Gastrocnemius medialis (tissue), 4 donors: Measurements from ENCODE around the gene SURF4. TPM values are rescaled to one million over a fixed set of nuclear protein-coding genes. Genes with fewer than 3 reads are reported as not detected.

Source experiments
- ATAC-seq, 2 donors: fragments of 150-250 bp; one replicate each; pipeline ENCODE4 v1.9.1; 2016
- DNase-seq, 2 donors: peaks; one replicate each; pipeline ENCODE4 v3.0.0-alpha.2; 2019
- H3K27ac ChIP-seq, 4 donors: fragments of 200-600 bp; sonication (generic); 1 replicate in 1 of 4; 2 replicates in 3 of 4; pipeline ENCODE4 v1.5.1; 2016 to 2018; ENCODE audit warnings: mild to moderate bottlenecking in 2 of 4, moderate library complexity in 1 of 4
- H3K27me3 ChIP-seq, 3 donors: fragments of 200-600 bp; sonication (generic) in 2 of 3; 1 replicate in 1 of 3; 2 replicates in 2 of 3; pipeline versions ENCODE4 v1.5.1 to v1.6.0; 2016 to 2019; ENCODE audit warnings: mild to moderate bottlenecking in 1 of 3, moderate library complexity in 1 of 3
- H3K36me3 ChIP-seq, 2 donors: fragments of 200-600 bp; sonication (generic) in 1 of 2; one replicate each; pipeline ENCODE4 v1.5.1; 2017 to 2018
- H3K4me1 ChIP-seq, 2 donors: fragments of 200-600 bp; sonication (generic) in 1 of 2; one replicate each; pipeline ENCODE4 v1.5.1; 2016 to 2017; ENCODE audit warnings: mild to moderate bottlenecking in 2 of 2
- H3K4me3 ChIP-seq, 4 donors: fragments of 200-600 bp; sonication (generic) in 3 of 4; 1 replicate in 1 of 4; 2 replicates in 3 of 4; pipeline ENCODE4 v1.5.1; 2016 to 2019; ENCODE audit warnings: mild to moderate bottlenecking in 2 of 4
- H3K9me3 ChIP-seq, 3 donors: fragments of 200-600 bp; sonication (generic) in 2 of 3; 1 replicate in 1 of 3; 2 replicates in 2 of 3; pipeline ENCODE4 v1.5.1; 2016 to 2019
- CTCF ChIP-seq, 5 experiments: fragments of 450-650 bp in 3 of 5; fragments of 200-600 bp in 2 of 5; sonication (generic) in 2 of 5; IDR thresholded peaks in 4 of 5; conservative IDR thresholded peaks in 1 of 5; 1 replicate in 4 of 5; 2 replicates in 1 of 5; pipeline ENCODE4 v1.5.1; 2016 to 2019; ENCODE audit warnings: antibody characterized with exemption in 5 of 5, mild to moderate bottlenecking in 3 of 5, moderate library complexity in 3 of 5
- POLR2A ChIP-seq, 2 donors: fragments of 450-650 bp; IDR thresholded peaks; one replicate each; pipeline ENCODE4 v1.6.1; 2017; ENCODE audit warnings: antibody characterized with exemption in 2 of 2, mild to moderate bottlenecking in 2 of 2, moderate library complexity in 2 of 2
- in situ Hi-C, 4 donors: fragments of 200-750 bp; cut with MboI; loops; one replicate each; pipeline versions ENCODE4 v1.15.0 to v1.8.0; 2017; ENCODE audit warnings: low sequenced_read_pairs in 4 of 4
- intact Hi-C: fragments of 100-400 bp; cut with DNase I; formaldehyde crosslinking; loops from one replicate; pipeline ENCODE4 v1.15.1; 2023; ENCODE audit warnings: low total_unique reads
- total RNA-seq, 4 donors: library from RNA; depleted of rRNA; stranded (reverse); fragments of >200 nt; gene quantifications; one replicate each; pipeline versions ENCODE4 v1.1.0 to v1.2.3, GENCODE V29; 2016

The SURF4 gene
- total RNA-seq, 4 donors from 2014 or later, result 62.9 to 98.4 (median 73.4) TPM

GRCh38 chr9:133353548-133353947 is 22.3 kb downstream of the SURF4 start:
- DNase-seq (no peak), ATAC-seq (no peak)
- Histone ChIP-seq H3K4me3 (no peak overlapping the region), H3K4me1 (peaks cover 34 to 36% of the 10 kb centered on the region in 2 donors), H3K27ac (no peak overlapping the region), H3K36me3 (peaks cover 0 to 48% of the 10 kb centered on the region in 2 donors), H3K27me3 (no peaks in the 10 kb centered on the region), H3K9me3 (no peaks in the 10 kb centered on the region)
- intact Hi-C loops, result no loop called here
- TF ChIP-seq CTCF (IDR thresholded peaks at IDR 0.05 in 4 of 5, conservative IDR thresholded peaks at IDR 0.05 in 1 of 5), result no peak
- no peak for TF ChIP-seq POLR2A (IDR thresholded peaks at IDR 0.05)
- in situ Hi-C loops, result no loop called here

GRCh38 chr9:133352635-133353340 is 23.1 kb downstream of the SURF4 start:
- TF ChIP-seq CTCF (IDR thresholded peaks at IDR 0.05 in 4 of 5, conservative IDR thresholded peaks at IDR 0.05 in 1 of 5) (no peak), POLR2A (IDR thresholded peaks at IDR 0.05) (no peak)
- Histone ChIP-seq H3K27ac (no peak overlapping the region), H3K4me3 (no peak overlapping the region), H3K9me3 (no peaks in the 10 kb centered on the region), H3K4me1 (peaks cover 34% of the 10 kb centered on the region in 2 donors), H3K36me3 (peaks cover 0 to 48% of the 10 kb centered on the region in 2 donors), H3K27me3 (no peaks in the 10 kb centered on the region)
- in situ Hi-C loops, result no loop called here
- ATAC-seq, result no peak
- DNase-seq, result no peak
- intact Hi-C loops, result no loop called here

GRCh38 chr9:133351908-133352634 is 23.8 kb downstream of the SURF4 start:
- ATAC-seq (no peak), DNase-seq (peak in 1 of 2 donors; percentile 38)
- H3K4me3 ChIP-seq, result no peak overlapping the region
- H3K9me3 ChIP-seq, result no peaks in the 10 kb centered on the region
- in situ Hi-C loops, result no loop called here
- peak in 2 of 5 experiments; percentile 24 to 37 for TF ChIP-seq CTCF (IDR thresholded peaks at IDR 0.05 in 4 of 5, conservative IDR thresholded peaks at IDR 0.05 in 1 of 5)
- no peak for TF ChIP-seq POLR2A (IDR thresholded peaks at IDR 0.05)
- intact Hi-C loops, result no loop called here
- peak overlapping the region in 1 of 4 donors; percentile 19 for H3K27ac ChIP-seq
- peaks cover 30 to 31% of the 10 kb centered on the region in 2 donors for H3K4me1 ChIP-seq
- no peaks in the 10 kb centered on the region for H3K27me3 ChIP-seq
- H3K36me3 ChIP-seq, result peaks cover 0 to 48% of the 10 kb centered on the region in 2 donors

- H3K9me3 ChIP-seq, result no peaks in the 10 kb centered on the region
- ATAC-seq (no peak), DNase-seq (no peak)
- H3K27me3 ChIP-seq, result no peaks in the 10 kb centered on the region
- H3K27ac ChIP-seq, result peak overlapping the region in 1 of 4 donors; percentile 19
- TF ChIP-seq POLR2A (IDR thresholded peaks at IDR 0.05), result no peak
- no peak for TF ChIP-seq CTCF (IDR thresholded peaks at IDR 0.05 in 4 of 5, conservative IDR thresholded peaks at IDR 0.05 in 1 of 5)
- in situ Hi-C loops, result no loop called here
- H3K36me3 ChIP-seq, result peaks cover 0 to 48% of the 10 kb centered on the region in 2 donors
- intact Hi-C loops, result no loop called here
- no peak overlapping the region for H3K4me3 ChIP-seq
- H3K4me1 ChIP-seq, result peaks cover 32 to 34% of the 10 kb centered on the region in 2 donors
These were observed 24.3 kb downstream of the SURF4 start for GRCh38 chr9:133351526-133351907.
